ENCODE data around the gene EMC6. TPM values are rescaled to one million over a fixed set of nuclear protein-coding genes. Genes with fewer than 3 reads are reported as not detected.

EMC6 gene
- total and polyA plus RNA-seq, 2 of the 13 experiments (the other 11 are each of a cell fraction or from before 2014, with no cell fraction given): 45.1 to 47.7 TPM

DNA sequence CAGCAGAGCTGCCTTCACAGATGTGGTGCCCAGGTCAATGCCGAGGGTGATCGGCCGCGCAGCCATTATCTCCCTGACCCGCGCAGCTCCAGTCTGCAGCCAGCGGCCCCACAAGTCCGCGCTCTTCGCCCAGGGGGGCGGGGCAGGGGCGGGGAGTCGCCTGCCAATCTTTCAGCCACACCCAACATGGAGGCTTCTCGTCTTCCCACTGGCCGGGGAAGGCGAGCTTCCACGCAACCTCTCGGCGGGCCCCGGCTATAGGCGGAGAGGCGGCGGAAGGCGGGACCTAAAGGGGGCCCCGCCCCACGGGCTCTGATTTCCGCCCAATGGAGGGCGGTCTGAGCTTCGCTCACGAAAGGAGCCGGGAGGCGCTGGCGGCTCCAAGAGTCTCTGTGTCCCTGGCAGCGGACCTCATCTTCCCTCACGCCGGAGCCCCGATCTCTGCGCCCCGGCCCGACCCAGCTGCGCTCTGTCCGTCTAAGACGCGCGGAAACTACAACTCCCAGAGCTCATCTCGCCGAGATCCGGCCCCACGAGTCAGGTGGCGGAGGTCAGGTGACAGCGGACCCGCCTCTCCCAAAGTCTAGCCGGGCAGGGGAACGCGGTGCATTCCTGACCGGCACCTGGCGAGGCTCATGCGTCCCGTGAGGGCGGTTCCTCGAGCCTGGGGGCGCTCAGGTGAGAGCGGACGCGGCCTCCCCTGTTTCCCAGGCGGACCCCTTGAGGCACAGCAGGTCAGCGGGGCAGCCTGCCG is 32.3 kb upstream of the EMC6 start, which contains the start of the genes CTNS and SHPK (continued):
- TF ChIP-seq, protein P1, sequence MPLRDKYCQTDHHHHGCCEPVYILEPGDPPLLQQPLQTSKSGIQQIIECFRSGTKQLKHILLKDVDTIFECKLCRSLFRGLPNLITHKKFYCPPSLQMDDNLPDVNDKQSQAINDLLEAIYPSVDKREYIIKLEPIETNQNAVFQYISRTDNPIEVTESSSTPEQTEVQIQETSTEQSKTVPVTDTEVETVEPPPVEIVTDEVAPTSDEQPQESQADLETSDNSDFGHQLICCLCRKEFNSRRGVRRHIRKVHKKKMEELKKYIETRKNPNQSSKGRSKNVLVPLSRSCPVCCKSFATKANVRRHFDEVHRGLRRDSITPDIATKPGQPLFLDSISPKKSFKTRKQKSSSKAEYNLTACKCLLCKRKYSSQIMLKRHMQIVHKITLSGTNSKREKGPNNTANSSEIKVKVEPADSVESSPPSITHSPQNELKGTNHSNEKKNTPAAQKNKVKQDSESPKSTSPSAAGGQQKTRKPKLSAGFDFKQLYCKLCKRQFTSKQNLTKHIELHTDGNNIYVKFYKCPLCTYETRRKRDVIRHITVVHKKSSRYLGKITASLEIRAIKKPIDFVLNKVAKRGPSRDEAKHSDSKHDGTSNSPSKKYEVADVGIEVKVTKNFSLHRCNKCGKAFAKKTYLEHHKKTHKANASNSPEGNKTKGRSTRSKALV (CRISPR knock-in tag; IDR thresholded peaks at IDR 0.05): no peak; the same call in 1 of the 2 replicates
- TF ChIP-seq, protein P2, sequence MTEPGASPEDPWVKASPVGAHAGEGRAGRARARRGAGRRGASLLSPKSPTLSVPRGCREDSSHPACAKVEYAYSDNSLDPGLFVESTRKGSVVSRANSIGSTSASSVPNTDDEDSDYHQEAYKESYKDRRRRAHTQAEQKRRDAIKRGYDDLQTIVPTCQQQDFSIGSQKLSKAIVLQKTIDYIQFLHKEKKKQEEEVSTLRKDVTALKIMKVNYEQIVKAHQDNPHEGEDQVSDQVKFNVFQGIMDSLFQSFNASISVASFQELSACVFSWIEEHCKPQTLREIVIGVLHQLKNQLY (CRISPR knock-in tag; IDR thresholded peaks at IDR 0.05): peak; percentile 7; the same call in 1 of the 2 replicates
- TF ChIP-seq MIER2 (CRISPR knock-in tag; IDR thresholded peaks at IDR 0.05) (no peak; the same call in 1 of the 2 replicates), KLF6 (CRISPR knock-in tag; IDR thresholded peaks at IDR 0.05) (0 out of 2 replicates have a peak, but pooled peaks have one; percentile 12), NCOR1 (IDR thresholded peaks at IDR 0.05; ENCODE audit: borderline replicate concordance, low read length) (no peak; the same call in 1 of the 2 replicates), HIVEP1 (CRISPR knock-in tag; IDR thresholded peaks at IDR 0.05) (peak; percentile 89), GATAD2A (CRISPR knock-in tag; IDR thresholded peaks at IDR 0.05) (peak; percentile 26; the same call in 1 of the 2 replicates), MATR3 (CRISPR knock-in tag; IDR thresholded peaks at IDR 0.05) (no peak), SOX5 (CRISPR knock-in tag; IDR thresholded peaks at IDR 0.05; ENCODE audit: borderline replicate concordance) (no peak), ZNF343 (CRISPR knock-in tag; IDR thresholded peaks at IDR 0.05) (peak; percentile 42; the same call in 1 of the 2 replicates)
- TF ChIP-seq, protein P3, sequence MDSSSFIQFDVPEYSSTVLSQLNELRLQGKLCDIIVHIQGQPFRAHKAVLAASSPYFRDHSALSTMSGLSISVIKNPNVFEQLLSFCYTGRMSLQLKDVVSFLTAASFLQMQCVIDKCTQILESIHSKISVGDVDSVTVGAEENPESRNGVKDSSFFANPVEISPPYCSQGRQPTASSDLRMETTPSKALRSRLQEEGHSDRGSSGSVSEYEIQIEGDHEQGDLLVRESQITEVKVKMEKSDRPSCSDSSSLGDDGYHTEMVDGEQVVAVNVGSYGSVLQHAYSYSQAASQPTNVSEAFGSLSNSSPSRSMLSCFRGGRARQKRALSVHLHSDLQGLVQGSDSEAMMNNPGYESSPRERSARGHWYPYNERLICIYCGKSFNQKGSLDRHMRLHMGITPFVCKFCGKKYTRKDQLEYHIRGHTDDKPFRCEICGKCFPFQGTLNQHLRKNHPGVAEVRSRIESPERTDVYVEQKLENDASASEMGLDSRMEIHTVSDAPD (CRISPR knock-in tag; IDR thresholded peaks at IDR 0.05): peak; percentile 61; the same call in 1 of the 2 replicates
- TF ChIP-seq, protein P4, sequence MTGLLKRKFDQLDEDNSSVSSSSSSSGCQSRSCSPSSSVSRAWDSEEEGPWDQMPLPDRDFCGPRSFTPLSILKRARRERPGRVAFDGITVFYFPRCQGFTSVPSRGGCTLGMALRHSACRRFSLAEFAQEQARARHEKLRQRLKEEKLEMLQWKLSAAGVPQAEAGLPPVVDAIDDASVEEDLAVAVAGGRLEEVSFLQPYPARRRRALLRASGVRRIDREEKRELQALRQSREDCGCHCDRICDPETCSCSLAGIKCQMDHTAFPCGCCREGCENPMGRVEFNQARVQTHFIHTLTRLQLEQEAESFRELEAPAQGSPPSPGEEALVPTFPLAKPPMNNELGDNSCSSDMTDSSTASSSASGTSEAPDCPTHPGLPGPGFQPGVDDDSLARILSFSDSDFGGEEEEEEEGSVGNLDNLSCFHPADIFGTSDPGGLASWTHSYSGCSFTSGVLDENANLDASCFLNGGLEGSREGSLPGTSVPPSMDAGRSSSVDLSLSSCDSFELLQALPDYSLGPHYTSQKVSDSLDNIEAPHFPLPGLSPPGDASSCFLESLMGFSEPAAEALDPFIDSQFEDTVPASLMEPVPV (CRISPR knock-in tag; IDR thresholded peaks at IDR 0.05): peak; percentile 18; the same call in 1 of the 2 replicates
- TF ChIP-seq, protein P5, sequence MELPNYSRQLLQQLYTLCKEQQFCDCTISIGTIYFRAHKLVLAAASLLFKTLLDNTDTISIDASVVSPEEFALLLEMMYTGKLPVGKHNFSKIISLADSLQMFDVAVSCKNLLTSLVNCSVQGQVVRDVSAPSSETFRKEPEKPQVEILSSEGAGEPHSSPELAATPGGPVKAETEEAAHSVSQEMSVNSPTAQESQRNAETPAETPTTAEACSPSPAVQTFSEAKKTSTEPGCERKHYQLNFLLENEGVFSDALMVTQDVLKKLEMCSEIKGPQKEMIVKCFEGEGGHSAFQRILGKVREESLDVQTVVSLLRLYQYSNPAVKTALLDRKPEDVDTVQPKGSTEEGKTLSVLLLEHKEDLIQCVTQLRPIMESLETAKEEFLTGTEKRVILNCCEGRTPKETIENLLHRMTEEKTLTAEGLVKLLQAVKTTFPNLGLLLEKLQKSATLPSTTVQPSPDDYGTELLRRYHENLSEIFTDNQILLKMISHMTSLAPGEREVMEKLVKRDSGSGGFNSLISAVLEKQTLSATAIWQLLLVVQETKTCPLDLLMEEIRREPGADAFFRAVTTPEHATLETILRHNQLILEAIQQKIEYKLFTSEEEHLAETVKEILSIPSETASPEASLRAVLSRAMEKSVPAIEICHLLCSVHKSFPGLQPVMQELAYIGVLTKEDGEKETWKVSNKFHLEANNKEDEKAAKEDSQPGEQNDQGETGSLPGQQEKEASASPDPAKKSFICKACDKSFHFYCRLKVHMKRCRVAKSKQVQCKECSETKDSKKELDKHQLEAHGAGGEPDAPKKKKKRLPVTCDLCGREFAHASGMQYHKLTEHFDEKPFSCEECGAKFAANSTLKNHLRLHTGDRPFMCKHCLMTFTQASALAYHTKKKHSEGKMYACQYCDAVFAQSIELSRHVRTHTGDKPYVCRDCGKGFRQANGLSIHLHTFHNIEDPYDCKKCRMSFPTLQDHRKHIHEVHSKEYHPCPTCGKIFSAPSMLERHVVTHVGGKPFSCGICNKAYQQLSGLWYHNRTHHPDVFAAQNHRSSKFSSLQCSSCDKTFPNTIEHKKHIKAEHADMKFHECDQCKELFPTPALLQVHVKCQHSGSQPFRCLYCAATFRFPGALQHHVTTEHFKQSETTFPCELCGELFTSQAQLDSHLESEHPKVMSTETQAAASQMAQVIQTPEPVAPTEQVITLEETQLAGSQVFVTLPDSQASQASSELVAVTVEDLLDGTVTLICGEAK (IDR thresholded peaks at IDR 0.05): no peak
- TF ChIP-seq, protein P5 (CRISPR knock-in tag; IDR thresholded peaks at IDR 0.05): 0 out of 2 replicates have a peak, but pooled peaks have one; percentile 39

Measured in HepG2 (cell line).